Fibroblast of skin of right quadriceps (primary cell): ENCODE data around the gene CPA4.

Experiments used
- DNase-seq: peaks from one replicate; pipeline ENCODE4 v3.0.0-alpha.2; 2013

The CPA4 gene

DNA sequence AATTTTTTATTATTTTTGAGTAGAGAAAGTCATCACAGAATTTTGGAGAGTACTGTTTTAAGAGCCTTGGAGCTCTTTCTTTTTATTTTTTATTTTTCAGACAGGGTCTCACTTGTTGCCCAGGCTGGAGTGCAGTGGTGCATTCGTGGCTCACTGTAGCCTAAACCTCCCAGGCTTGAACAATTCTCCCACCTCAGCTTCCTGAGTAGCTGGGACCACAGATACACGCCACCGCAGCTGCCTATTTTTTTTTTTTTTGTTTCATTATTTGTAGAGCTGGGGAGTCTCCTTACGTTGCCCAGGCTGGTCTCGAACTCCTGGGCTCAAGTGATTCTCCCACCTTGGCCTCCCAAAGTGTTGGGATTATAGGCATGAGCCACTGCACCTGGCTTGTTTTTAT, 10.6 kb downstream of the CPA4 start:
- no peak for DNase-seq

DNA sequence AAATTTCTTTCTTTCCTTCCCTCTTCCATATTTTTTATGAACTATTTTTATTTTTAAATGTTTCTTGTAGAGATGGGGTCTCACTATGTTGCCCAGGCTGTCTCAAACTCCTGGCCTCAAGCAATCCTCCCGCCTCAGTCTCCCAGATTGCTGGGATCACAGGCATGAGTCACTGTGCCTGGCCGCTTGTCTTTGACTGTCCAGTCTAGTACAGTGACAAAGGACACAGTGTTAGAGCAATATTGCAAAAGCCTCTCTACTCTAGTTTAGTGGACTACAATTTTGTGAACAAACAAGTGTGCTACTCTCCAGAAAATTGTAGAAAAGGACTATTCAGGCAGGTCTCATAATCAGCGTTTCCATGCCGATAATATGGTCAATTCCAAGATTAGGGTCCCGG, 11.0 kb downstream of the CPA4 start:
- no peak for DNase-seq

DNA sequence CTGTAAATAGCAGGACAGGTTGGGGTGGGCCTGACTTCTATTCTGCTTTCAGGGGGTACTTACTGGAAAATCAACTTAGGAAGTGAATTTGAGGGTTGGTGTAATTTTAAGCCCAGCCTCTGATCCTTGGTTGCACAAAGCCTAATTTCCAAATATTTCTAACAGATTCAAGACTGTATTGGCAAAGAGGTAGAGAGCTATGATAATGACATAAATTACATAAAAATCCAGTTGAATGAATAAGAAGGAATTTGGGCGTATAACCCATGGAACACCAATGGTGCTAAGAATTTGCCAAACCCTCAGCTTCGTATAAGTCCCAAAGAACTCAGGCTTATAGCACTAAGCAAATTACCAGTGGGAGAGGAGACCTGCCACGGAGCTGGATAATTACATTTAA, 11.9 kb downstream of the CPA4 start:
- no peak for DNase-seq

DNA sequence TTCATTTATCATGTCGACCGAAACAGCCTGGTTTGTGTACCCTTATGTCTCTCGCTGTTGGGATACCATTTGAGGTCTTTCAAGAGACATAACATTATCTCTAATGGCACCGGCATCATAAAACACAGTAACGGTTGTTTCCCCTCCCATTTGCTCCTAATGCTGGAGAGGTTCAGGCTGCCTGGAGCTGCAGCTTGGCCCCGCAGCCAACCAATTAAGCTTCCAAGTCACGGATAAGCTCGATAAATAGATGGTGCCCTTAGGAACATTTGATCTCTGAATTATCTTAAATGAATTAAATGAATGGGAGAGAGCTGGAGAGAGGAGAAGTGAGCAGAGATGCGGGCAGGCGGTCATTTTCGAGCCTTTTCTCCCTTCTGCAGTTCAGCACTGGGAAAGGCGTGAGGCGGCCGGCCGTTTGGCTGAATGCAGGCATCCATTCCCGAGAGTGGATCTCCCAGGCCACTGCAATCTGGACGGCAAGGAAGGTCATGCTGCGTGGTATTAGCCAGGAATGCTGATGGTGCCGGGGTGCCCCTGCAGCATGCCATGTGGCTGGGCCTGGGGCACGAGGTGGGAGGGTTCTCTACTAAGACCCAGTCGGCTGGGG, 12.6 kb downstream of the CPA4 start:
- no peak for DNase-seq

DNA sequence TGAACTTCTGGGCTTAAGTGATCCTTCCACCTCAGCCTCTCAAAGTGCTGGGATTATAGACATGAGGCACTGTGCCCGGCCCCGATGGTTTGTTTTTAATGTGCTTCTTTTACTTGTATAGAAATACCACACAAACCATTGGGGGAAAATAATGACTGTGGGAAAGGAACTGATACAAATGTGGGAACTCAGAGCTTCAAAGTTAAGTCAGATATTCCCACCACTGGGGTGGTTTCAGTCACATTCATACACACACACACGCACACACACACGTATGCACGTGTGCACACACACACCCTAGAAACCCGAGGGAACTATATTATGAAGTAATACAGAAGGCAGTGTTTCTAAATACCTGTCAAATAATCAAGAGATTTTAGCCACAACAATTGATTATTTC, 17.0 kb downstream of the CPA4 start:
- DNase-seq: no peak

DNA sequence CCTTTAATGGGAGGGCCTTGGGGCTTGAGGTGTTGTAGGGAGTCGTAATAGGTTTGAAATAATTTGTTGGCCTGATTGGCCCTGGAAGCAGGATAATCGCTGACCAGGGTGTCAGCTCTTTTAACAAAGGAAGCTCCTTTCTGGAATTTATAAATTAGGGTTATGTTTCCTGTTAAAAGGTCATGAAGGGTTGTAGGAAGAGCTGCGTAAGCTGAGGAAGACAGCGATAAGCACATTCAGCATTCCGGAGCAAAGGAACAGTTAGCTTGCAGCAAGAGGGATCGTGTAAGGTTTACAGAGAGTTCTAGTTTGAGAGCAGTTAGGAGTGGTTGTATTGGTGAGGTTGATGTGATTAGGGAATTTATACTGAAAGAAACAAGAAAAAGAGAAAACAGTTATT, 21.3 kb downstream of the CPA4 start:
- DNase-seq: no peak

DNA sequence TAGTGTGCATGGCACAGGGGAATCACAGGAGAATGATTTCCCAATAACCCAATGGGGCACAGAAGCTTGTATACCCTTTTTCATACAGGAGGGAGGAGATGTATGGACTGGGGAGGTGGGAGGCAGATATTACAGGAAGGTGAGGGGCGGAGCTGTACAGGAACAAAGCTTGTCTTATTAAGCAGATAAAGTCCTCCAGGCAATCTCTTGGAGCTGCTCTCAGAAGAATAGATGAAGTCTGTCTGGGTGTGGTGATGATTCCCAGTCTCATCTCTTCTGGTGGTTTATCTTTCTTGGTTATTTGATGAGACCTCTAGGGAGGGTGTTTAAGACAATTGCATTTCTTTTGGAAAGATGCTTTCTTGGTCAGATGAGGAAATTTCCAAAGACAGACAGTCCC, 26.6 kb downstream of the CPA4 start:
- DNase-seq: no peak

DNA sequence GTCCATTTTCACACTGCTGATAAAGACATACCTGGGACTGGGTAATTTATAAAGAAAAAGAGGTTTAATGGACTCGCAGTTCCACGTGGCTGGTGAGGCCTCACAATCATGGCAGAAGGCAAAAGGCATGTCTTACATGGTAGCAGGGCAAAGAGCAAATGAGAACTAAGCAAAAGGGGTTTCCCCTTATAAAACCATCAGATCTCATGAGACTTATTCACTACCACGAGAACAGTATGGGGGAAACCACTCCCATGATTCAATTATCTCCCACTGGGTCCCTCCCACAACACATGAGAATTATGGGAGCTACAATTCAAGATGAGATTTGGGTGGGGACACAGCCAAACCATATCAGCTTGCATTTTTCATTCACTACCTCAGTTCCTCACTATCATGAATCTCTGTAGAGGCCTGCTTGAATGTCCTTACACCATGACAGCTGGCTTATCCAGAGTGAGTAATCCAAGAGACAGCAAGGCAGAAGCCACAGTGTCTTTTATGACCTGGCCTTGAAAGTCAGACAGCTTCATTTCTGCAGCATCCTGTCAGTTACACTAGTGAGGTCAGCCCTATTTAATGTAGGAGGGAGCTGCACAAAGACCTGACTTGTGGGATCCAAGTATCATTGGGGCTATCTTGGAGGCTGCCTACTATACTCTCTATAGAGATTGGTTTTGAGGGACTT, 28.7 kb downstream of the CPA4 start:
- peak; percentile 46 for DNase-seq

DNA sequence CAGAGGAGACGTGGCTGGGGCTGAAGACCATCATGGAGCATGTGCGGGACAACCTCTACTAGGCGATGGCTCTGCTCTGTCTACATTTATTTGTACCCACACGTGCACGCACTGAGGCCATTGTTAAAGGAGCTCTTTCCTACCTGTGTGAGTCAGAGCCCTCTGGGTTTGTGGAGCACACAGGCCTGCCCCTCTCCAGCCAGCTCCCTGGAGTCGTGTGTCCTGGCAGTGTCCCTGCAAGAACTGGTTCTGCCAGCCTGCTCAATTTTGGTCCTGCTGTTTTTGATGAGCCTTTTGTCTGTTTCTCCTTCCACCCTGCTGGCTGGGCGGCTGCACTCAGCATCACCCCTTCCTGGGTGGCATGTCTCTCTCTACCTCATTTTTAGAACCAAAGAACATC, 29.7 kb downstream of the CPA4 start:
- no peak for DNase-seq

DNA sequence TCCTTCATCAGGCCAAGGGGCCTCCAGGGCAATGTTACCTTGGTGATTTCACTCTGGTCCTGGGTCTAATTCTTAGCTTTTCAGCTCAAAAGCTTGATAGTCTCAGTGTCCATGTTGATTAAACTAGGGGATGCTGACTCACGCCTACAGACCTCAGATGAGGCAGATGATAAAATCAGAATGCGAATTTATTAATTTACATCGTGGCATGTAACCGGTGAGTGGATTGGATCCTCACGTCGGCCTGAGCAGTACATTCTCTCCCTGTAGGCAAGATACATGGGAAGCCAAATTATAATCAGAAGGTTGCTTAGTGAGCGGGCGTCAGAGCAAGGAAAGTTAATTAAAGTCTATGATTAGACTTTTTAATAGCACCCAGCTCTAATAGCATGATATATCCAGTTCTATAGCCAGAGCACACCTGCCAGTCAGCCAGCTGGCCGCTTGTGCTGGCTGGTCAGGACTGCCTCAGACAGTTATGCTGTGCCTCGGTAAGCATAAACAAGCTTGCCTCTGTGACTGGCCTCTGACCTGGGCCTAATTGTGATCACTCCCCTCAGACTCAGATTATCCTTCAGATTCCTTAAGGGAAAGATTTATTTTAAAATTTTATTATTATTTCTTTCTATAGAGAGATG, 31.5 kb downstream of the CPA4 start:
- peak; percentile 4 for DNase-seq

DNA sequence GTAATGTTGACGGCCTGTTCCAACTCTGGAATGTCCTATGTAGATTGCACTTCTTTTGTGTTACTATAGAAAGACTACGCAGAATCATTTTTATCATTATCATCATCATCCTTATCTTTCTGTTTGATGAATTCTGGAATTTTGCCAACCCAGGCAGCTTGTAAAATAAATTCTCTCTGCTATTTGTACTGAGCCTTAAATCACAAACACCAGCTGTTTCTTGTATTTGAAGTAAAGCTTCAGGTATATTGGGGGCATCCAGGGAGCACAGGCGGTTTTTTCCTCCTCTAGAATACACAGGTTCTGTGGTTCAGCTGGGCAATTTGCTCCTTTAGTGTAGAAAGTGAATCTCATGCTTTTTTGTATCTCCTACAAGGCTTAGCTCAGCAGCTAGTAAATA, 36.7 kb downstream of the CPA4 start:
- no peak for DNase-seq

DNA sequence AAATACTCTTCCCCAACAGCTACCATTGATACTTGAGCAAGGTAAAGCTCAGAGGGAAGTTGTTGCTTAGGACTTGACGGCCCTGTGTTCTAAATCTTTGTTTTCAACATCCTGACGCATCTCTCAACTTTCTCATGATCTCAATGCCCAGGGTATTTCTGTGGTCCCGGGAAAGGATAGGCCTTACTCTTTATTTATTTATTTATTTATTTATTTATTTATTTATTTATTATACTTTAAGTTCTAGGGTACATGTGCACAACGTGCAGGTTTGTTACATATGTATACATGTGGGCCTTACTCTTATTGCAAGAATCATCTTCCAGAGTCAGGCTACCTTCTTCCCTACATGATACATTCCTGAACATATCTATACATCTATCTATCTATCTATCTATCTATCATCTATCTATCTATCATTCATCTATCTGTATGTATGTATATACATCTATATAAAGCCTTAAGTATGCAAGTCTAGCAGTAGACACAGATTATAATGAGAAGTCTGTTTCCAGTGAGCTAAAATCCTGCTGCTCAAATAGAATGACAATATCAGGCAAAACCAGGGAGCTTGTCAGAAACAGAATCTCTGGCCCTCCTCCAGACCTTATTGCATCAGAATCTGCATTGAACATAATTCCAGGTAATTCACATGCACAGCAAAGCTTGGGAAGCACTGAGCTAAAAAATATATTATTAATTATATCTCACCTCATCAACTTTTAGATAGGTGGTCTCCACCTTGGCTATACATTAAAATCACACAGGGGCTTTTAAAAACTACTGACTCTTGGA, 39.5 kb downstream of the CPA4 start:
- no peak for DNase-seq

DNA sequence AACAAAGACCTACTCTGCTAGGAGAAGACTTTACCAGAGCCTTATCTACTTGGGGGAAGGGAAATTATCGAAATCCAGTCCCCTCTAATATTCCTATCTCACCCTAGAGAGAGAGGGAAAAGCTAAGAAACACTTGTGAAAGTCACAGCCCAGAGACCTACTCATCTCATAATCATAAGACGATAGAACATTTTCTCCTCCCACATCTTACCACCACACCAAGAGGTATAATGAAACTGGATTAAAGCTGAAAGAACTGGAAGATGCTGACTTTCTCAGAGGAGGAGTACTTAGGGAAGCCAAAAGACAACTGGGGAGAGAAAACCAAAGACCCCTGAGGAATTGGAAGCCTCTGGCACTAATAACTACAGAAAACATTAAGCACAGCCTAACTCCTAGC, 40.9 kb downstream of the CPA4 start:
- DNase-seq: no peak

DNA sequence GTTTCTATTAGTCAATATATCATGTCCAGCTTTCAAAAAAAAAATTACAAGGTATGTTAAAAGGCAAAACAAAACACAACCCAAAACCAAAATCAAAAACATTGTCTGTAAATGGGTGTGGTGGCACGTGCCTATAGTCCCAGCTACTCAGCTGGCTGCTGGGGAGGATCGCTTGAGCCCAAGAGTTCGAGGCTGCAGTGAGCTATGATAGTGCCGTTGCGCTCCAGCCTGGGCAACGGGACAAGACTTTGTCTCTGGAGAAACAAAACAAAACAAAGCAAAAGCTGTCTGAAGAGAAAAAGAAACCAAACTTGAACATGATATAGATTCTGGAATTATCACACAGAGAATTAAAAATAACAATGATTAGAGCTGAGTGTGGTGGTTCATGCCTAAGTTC, 41.3 kb downstream of the CPA4 start:
- no peak for DNase-seq

DNA sequence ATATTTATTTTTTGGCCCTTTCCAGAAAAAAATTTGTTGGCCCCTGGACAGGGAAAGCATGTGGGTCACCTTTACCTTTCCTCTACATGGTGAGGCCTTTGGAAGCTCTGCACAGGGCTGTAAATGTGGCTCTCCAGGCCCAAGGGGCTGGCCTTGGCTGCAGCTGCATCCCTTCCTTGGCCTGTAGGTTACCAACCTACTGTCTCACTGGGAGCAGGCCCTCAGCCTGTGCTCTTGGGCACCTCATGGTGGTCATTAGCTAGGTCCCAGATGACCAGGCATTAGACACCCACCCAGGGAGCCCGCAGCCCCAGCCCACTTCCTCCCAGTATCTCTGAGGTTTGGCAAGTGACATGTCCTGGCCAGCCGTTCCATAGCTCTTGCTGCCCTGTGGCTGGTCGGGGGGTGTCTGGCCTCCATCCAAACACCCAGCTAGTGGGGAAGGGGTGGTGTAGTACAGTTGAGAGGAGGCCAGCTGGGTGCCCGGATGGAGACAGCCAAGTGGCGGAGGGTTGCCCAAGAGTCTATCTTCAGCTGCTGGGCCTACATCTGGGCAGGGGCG, 44.5 kb downstream of the CPA4 start:
- DNase-seq: no peak

DNA sequence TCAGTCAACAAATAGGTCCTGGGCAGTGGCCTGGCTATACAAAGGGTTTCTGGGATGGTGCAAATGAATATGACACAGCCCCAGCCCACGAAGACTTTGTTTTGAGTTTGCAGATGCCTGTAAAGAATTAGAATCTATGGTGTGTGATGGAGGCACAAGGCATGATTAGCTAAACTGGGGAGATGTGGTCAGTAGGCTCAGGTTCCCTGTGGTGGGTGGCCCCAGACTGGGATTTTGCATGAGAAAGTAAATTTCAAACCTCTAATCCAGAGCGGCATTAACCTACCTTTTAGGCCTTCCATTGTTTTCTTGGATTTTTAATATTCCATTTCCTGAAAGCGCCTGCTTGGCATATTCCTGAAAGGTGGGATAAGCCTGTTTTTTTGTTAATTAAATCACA, 45.3 kb downstream of the CPA4 start:
- DNase-seq: no peak

DNA sequence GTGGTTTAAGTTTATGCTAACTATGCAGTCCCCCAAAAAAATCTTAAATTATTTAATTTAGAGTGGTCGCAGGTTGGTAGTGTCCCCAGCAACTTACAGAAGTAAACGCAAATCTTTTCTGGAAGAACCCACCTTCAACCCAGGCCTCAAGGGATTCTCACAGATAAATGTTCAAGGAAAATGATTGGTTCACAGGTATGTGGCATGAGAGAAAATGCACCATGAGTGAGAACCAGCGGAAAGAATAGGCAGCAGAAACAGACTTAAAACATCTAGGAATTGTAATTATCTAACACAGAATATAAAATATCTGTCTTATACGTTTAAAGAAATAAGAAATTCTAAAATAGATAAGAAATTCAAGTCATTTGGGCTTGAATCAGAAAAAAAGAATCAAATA, 48.9 kb downstream of the CPA4 start:
- DNase-seq: no peak

DNA sequence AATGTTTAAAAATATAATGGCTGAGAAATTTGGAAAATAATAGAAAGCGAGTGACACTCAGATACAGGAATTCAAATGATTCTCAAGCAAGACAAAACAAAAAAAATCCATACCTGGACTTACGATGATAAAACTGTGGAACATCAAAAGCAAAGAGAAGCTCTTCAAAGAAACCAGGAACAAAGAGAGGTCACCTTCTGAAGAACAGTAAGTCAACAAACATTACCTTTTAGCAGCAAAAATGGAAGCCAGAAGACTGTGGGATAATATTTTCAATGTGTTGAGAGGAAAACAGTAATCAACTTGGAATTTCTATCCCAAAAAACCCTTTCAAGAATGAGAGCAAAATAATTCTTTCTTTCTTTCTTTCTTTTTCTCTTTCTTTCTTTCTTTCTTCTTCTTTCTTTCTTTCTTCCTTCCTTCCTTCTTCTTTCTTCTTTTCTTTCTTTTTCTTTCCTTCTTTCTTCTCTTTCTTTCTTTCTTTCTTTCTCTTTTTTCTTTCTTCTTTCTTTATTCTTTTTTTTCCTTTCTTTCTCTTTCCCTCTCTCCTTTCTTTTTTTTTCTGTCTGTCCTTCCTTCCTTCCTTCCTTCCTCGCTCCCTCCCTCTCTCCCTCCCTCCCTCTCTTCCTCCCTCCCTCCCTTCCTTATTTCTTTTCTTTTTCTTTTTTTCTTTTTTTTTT, 49.9 kb downstream of the CPA4 start:
- DNase-seq: no peak

DNA sequence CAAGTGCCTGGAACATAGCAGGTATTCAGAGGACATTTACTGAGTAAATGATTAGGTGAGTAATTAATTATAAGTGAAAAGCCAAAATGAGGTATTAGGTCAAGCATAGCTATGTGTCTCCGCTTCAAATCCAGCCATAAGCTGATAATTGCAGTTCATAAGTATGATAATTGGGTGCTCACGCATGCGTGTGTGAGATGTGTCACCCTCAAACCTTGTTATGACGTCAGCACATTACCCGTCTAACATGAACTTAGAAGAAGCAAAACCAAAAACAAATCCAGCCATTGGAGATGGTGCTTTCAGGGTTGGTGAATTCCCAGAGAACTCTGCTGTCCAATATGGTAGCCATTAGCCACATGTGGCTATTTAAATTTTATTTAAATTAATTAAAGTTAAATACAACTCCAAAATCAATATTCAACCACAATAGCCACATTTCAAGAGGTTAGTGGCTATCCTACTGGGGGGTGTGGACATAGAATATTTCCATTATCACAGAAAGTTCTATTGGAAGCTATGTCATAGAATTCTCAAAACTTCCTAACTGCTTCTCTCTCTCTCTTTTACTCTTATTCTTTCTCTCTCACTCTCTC, 51.4 kb downstream of the CPA4 start, which contains the start of gene CPA5:
TSS of gene CPA5 (plus strand) at position 546 of the 596 bp plus-strand sequence. CDS start 1,670 bp downstream, outside the sequence.
- no peak for DNase-seq

DNA sequence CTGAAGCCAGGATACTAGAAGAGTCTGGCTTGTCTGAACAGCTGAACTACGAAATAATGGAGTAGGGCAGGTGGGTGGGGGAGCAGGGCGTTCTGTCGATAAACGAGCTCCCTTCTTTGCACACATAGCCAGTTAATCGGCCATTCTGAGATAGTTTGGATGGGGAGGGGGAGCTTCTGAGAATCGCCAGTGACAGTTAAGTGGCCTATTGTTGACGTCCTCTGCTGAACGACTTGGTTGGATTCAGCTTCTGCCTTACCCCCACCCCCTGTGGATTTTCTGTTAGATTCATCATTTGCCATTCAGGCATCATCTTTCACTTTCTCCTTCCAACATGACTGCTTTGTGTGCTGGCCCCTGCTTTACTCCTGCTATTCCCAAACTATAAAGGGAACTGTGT, 52.2 kb downstream of the CPA4 start:
- DNase-seq: no peak

DNA sequence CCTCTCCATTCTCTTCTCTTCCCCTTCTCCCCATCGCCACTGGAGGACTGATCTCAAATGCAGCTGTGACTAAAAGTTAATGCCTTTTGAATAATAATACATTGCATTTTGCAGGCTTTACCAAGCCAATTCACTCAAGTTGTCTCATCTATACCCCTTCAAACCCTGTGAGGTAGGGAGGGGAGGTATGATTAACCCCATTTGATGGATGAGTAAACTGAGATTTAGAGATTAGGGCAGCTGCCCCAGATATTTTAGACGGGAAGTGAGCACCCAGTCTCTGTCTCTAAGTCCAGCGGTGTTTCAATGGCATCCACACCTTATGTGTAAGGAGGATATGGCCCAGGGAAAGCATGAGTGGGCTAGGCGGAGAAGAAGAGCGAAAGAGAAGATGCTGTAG, 52.8 kb downstream of the CPA4 start:
- no peak for DNase-seq

DNA sequence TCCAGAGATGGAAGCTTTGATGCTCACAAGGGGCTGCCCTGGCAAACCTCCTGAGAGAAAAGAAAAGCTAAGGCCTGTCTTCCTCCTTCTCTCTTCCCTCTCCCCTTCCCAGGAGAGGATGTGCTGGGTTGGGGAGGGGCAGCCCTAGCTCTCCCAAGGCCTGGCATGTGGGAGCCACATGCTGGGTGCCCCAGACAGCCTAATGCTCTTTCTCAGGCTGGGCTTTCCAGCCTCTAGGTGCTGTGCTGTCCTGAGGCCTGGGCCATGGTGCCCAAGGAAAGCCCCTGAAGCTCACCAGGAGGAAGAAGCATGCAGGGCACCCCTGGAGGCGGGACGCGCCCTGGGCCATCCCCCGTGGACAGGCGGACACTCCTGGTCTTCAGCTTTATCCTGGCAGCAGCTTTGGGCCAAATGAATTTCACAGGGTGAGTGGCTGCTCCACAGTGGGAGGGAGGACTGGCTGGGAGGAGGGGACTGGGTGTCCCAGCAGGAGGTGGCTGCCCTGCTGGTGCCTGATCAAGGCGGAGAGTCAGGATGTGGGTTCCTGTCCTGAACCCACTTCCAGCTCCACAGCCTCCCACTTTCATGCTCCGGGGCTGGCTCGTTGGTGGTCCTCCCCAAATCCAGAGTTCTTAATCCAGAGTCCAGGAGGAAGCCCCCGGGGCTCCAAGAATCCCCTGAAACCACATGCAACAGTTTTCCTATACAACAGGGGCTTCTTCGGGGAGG, 53.4 kb downstream of the CPA4 start:
- DNase-seq: no peak
